Parathyroid adenoma (tissue), 2 donors: ENCODE measurements around the gene PALM.

Source experiments
- H2AFZ ChIP-seq: fragments of 300-600 bp; sonication (generic); one replicate; pipeline ENCODE4 v1.7.0; 2017; ENCODE audit warnings: antibody characterized with exemption, mild to moderate bottlenecking
- H3K27ac ChIP-seq: fragments of 300-600 bp; sonication (generic); one replicate; pipeline ENCODE4 v1.7.0; 2017
- H3K27me3 ChIP-seq: fragments of 300-600 bp; sonication (generic); one replicate; pipeline ENCODE4 v1.7.0; 2017; ENCODE audit warnings: low read length; ENCODE audit not compliant: control insufficient read depth, insufficient read depth
- H3K36me3 ChIP-seq: fragments of 300-600 bp; sonication (generic); one replicate; pipeline ENCODE4 v1.7.0; 2017; ENCODE audit warnings: low read length; ENCODE audit not compliant: control insufficient read depth, insufficient read depth
- H3K4me1 ChIP-seq: fragments of 300-600 bp; sonication (generic); one replicate; pipeline ENCODE4 v1.7.0; 2017; ENCODE audit warnings: control low read depth
- H3K4me2 ChIP-seq: fragments of 300-600 bp; sonication (generic); one replicate; pipeline ENCODE4 v1.7.0; 2017; ENCODE audit warnings: low read length
- H3K4me3 ChIP-seq: fragments of 300-600 bp; sonication (generic); one replicate; pipeline ENCODE4 v1.7.0; 2017; ENCODE audit warnings: low read depth, low read length
- H3K79me2 ChIP-seq: fragments of 300-600 bp; sonication (generic); one replicate; pipeline ENCODE4 v1.7.0; 2017; ENCODE audit warnings: control low read depth
- H3K9ac ChIP-seq: fragments of 300-600 bp; sonication (generic); one replicate; pipeline ENCODE4 v1.7.0; 2017; ENCODE audit warnings: mild to moderate bottlenecking
- H3K9me3 ChIP-seq: fragments of 300-600 bp; sonication (generic); one replicate; pipeline ENCODE4 v1.7.0; 2017; ENCODE audit warnings: low read length; ENCODE audit not compliant: control insufficient read depth
- TF ChIP-seq, protein P1 (sequence below): fragments of 300-600 bp; sonication (generic); IDR thresholded peaks from one replicate; pipeline ENCODE4 v1.7.0; 2017; ENCODE audit warnings: antibody characterized with exemption, mild to moderate bottlenecking
- donor health status: primary hyperparathyroidism.

The PALM gene

GRCh38 chr19:778910-779653 is 70.3 kb downstream of the PALM start:
- Histone ChIP-seq H3K27ac (no peak overlapping the region), H3K36me3 (no peaks in the 10 kb centered on the region)

GRCh38 chr19:780935-781334 is 72.2 kb downstream of the PALM start:
- Histone ChIP-seq H3K4me2 (no peak overlapping the region), H2AFZ (no peak overlapping the region), H3K27me3 (no peaks in the 10 kb centered on the region), H3K27ac (no peak overlapping the region), H3K79me2 (no peaks in the 10 kb centered on the region), H3K9ac (no peak overlapping the region), H3K4me3 (no peak overlapping the region), H3K36me3 (no peaks in the 10 kb centered on the region), H3K4me1 (no peaks in the 10 kb centered on the region), H3K9me3 (no peaks in the 10 kb centered on the region)
- TF ChIP-seq, protein P1, sequence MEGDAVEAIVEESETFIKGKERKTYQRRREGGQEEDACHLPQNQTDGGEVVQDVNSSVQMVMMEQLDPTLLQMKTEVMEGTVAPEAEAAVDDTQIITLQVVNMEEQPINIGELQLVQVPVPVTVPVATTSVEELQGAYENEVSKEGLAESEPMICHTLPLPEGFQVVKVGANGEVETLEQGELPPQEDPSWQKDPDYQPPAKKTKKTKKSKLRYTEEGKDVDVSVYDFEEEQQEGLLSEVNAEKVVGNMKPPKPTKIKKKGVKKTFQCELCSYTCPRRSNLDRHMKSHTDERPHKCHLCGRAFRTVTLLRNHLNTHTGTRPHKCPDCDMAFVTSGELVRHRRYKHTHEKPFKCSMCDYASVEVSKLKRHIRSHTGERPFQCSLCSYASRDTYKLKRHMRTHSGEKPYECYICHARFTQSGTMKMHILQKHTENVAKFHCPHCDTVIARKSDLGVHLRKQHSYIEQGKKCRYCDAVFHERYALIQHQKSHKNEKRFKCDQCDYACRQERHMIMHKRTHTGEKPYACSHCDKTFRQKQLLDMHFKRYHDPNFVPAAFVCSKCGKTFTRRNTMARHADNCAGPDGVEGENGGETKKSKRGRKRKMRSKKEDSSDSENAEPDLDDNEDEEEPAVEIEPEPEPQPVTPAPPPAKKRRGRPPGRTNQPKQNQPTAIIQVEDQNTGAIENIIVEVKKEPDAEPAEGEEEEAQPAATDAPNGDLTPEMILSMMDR = no peak

More at GRCh38 chr19:778910-779653, 70.3 kb downstream of the PALM start:
- Histone ChIP-seq H3K4me2 (no peak overlapping the region), H3K4me1 (no peaks in the 10 kb centered on the region), H3K9ac (no peak overlapping the region), H3K9me3 (no peaks in the 10 kb centered on the region), H3K27me3 (no peaks in the 10 kb centered on the region), H3K4me3 (no peak overlapping the region), H3K79me2 (no peaks in the 10 kb centered on the region), H2AFZ (no peak overlapping the region)
- TF ChIP-seq, protein P1 = no peak

DNA sequence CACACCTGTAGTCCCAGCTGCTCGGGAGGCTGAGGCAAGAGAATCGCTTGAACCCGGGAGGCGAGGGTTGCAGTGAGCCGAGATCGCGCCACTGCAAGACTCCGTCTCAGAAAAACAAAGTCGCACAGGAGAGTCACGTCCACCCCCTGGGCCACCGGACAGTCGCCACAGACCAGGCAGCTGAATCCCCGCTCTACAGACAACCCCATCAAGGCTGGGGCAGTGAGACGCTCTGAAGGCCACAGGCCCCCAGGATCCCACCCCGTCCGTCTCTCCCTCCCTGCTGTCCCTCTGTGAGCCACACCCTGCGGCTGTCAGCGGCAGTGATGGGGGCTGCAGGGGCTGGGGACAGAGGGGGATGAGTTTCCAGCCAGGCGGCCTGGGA is 73.1 kb downstream of the PALM start:
- TF ChIP-seq, protein P1 = no peak
- no peaks in the 10 kb centered on the region for H3K27me3 ChIP-seq
- H3K9me3 ChIP-seq = no peaks in the 10 kb centered on the region
- H3K27ac ChIP-seq = no peak overlapping the region
- H3K4me1 ChIP-seq = no peaks in the 10 kb centered on the region
- no peak overlapping the region for H3K9ac ChIP-seq
- H3K4me3 ChIP-seq = no peak overlapping the region
- H3K4me2 ChIP-seq = no peak overlapping the region
- H3K79me2 ChIP-seq = no peaks in the 10 kb centered on the region
- no peaks in the 10 kb centered on the region for H3K36me3 ChIP-seq
- H2AFZ ChIP-seq = no peak overlapping the region

DNA sequence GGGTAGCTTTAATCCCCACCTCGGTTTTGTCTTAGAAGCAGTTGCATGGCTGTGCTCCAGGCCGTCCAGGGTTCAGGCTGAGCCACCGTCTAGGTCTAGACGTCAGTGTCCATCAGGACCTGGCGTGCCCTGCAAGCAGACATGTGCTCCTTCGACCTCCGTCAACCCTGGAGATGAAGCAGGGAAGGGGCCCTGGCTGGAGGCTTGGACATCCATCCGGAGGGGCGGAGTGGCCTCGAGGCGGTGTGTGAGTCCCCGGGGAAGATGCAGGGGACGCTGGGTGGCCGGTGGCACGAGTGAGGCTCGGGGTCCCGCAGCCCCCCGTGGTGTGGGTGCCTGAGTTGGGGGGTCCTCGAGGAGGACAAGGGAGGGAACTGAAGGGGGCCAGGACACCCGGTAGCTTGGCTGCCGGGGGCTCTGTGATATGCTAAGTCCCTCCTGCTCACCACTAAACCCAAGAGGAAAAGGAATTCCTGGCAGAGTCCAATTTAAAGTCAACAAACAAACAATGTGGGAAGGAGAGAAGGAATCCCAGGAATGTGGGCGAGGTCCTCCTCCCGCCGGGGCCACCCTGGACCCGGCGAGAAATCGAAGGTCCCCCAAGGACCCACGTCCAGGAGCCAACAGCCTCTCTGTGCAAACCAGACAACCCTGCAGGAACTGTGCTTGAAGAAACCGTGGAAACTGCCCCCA is 73.6 kb downstream of the PALM start:
- Histone ChIP-seq H3K9me3 (no peaks in the 10 kb centered on the region), H3K27me3 (no peaks in the 10 kb centered on the region), H3K27ac (no peak overlapping the region), H2AFZ (peak overlapping the region; percentile 53), H3K4me1 (no peaks in the 10 kb centered on the region), H3K4me3 (no peak overlapping the region), H3K36me3 (no peaks in the 10 kb centered on the region), H3K4me2 (no peak overlapping the region), H3K9ac (no peak overlapping the region), H3K79me2 (no peaks in the 10 kb centered on the region)
- TF ChIP-seq, protein P1 = no peak
